ENCODE measurements around the gene AADAC.
"Not testable (repeated sequence)": the region's sequence is repeated elsewhere in the genome, so short reads cannot be mapped to it uniquely, and the experiment has no call there.

Gene AADAC

DNA sequence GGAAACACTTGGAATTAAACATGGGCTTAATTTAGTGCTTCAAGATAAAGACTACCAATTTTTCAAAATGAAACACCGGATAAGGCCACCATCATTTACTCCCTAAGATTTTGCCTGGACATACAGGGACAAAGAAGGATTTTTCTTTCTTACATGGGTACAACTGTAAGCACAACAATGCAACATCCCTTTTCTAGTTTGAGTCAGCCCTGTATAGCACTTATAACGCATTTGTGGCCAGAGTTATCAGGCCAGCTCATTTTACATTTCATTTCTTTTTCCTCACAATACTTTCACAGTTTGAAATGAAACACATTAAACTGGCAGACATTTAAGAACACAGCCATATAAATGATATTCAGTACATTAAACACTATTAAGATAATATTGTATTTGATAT is 49.7 kb downstream of the AADAC start:
- Histone ChIP-seq H3K9ac (ENCODE audit: low read length) (no peak overlapping the region), H3K4me3 (ENCODE audit: low read length) (no peak overlapping the region), H3K4me1 (ENCODE audit: control insufficient read depth, low read depth, low read length) (no peaks in the 10 kb centered on the region), H3K27me3 (ENCODE audit: control insufficient read depth, insufficient read depth, low read length) (no peaks in the 10 kb centered on the region), H3K36me3 (ENCODE audit: control insufficient read depth, low read depth, low read length) (no peaks in the 10 kb centered on the region), H3K9me3 (ENCODE audit: control insufficient read depth, low read depth, low read length) (no peaks in the 10 kb centered on the region), H3K27ac (ENCODE audit: low read length) (no peak overlapping the region)

DNA sequence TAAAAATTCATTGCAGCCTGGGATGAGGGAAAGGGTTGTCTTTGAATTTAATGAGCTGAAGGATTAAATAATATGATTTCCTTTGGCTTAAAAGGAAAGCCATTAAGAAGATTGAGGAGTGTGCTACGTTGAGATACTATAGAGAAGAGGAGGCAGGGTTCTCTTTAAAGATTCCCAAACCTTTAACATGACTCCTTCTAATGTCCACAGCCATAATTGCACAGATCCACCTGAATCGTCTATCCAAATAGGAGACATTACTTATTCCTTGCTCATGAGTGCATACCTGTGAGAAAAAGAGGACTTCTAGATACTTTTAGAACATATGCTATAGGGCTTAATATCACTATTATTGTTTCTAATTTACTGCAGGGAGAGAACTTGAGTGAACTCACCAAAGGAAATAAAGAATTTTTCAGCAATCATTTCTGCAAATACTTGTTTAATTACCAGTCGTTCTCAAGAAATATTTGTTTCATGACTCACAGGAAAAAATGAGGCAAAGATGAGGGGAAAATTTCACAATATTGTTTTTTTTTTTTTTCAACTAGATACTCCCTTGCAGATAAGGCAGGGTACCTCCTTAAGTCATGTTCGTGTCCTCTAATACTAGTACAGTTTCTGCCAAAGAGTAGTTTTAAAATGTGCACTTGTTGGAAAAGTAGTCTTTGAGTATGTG is 50.6 kb downstream of the AADAC start:
- H3K9ac ChIP-seq (ENCODE audit: low read length) = no peak overlapping the region
- no peaks in the 10 kb centered on the region for H3K36me3 ChIP-seq (ENCODE audit: control insufficient read depth, low read depth, low read length)
- no peaks in the 10 kb centered on the region for H3K27me3 ChIP-seq (ENCODE audit: control insufficient read depth, insufficient read depth, low read length)
- H3K4me3 ChIP-seq (ENCODE audit: low read length) = no peak overlapping the region
- H3K27ac ChIP-seq (ENCODE audit: low read length) = no peak overlapping the region
- H3K4me1 ChIP-seq (ENCODE audit: control insufficient read depth, low read depth, low read length) = no peaks in the 10 kb centered on the region
- no peaks in the 10 kb centered on the region for H3K9me3 ChIP-seq (ENCODE audit: control insufficient read depth, low read depth, low read length)

DNA sequence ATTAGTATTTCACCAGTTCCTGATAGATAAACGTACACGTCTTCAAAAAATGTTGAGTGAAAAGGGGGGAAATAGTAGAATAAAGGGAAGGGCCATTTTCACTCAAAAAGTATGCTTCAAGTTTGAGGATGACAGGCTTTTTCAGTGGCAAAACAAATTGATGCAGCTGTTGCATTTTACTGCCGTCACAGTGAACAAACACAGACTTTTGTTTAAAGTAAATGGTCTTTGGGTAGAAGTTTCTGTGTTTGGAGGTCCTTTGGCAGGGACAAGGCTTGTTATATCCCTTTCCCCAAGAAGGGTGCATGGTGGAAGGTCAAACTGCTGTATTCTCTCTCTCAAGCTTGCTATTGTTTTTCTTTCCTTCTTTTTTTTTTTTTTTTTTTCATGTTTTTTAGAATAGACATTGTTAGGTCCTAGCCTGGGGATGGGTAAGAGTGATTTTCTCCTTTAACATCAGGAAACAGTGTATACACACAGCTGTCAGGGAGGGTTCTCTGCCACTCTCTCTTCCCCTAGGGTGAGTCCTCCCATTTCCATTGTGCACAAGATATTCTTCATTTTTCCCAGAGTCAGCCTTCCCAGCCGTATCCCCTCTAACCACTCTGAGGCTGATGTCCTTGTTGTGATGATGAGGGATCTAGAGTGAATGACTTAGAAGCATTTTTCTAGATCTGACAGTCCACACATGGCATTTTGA is 52.9 kb downstream of the AADAC start:
- no peak overlapping the region for H3K9ac ChIP-seq (ENCODE audit: low read length)
- no peaks in the 10 kb centered on the region for H3K9me3 ChIP-seq (ENCODE audit: control insufficient read depth, low read depth, low read length)
- no peaks in the 10 kb centered on the region for H3K36me3 ChIP-seq (ENCODE audit: control insufficient read depth, low read depth, low read length)
- no peak overlapping the region for H3K27ac ChIP-seq (ENCODE audit: low read length)
- H3K27me3 ChIP-seq (ENCODE audit: control insufficient read depth, insufficient read depth, low read length) = no peaks in the 10 kb centered on the region
- H3K4me3 ChIP-seq (ENCODE audit: low read length) = no peak overlapping the region
- H3K4me1 ChIP-seq (ENCODE audit: control insufficient read depth, low read depth, low read length) = no peaks in the 10 kb centered on the region

DNA sequence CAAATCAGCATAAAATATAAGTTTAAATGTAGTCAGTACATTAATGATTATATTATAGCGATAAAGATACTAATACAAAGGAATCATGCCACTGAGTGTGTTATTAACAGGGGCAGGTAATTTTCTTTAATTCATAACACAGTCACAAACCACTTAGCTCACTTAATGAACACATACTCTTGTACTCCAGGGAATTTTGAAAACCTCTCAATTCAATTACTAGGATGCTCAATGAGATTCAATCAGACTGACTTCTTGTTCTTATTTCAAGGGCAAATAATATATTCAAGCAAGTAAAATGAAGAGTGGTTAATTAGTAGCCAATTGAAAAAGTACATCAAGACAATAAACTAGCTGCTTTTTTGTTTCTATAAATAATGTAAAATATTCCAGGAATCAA is 53.8 kb downstream of the AADAC start:
- Histone ChIP-seq H3K36me3 (ENCODE audit: control insufficient read depth, low read depth, low read length) (no peaks in the 10 kb centered on the region), H3K27me3 (ENCODE audit: control insufficient read depth, insufficient read depth, low read length) (no peaks in the 10 kb centered on the region), H3K4me3 (ENCODE audit: low read length) (no peak overlapping the region), H3K27ac (ENCODE audit: low read length) (no peak overlapping the region), H3K4me1 (ENCODE audit: control insufficient read depth, low read depth, low read length) (no peaks in the 10 kb centered on the region), H3K9me3 (ENCODE audit: control insufficient read depth, low read depth, low read length) (no peaks in the 10 kb centered on the region), H3K9ac (ENCODE audit: low read length) (no peak overlapping the region)

DNA sequence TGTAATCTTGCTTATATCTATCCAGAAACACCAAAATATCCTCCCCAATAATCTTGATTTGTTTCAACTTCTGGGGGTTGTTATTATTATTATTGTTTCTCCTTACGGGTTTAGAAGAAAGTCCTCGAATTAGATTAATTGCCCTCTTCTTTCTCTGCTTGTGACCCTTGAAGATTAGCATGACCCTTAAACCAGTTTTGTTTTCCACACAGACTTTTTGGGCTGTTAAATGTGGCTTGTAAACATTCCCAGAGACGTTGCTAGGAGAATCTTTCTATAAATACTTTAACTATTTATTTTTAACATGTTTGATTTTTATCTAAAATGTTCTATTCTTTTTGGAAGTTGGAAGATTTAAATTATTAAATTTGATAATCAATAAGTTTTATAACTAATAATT is 55.3 kb downstream of the AADAC start:
- H3K27me3 ChIP-seq (ENCODE audit: control insufficient read depth, insufficient read depth, low read length) = no peaks in the 10 kb centered on the region
- no peak overlapping the region for H3K9ac ChIP-seq (ENCODE audit: low read length)
- no peak overlapping the region for H3K4me3 ChIP-seq (ENCODE audit: low read length)
- H3K27ac ChIP-seq (ENCODE audit: low read length) = no peak overlapping the region
- H3K9me3 ChIP-seq (ENCODE audit: control insufficient read depth, low read depth, low read length) = no peaks in the 10 kb centered on the region
- H3K36me3 ChIP-seq (ENCODE audit: control insufficient read depth, low read depth, low read length) = no peaks in the 10 kb centered on the region
- no peaks in the 10 kb centered on the region for H3K4me1 ChIP-seq (ENCODE audit: control insufficient read depth, low read depth, low read length)

DNA sequence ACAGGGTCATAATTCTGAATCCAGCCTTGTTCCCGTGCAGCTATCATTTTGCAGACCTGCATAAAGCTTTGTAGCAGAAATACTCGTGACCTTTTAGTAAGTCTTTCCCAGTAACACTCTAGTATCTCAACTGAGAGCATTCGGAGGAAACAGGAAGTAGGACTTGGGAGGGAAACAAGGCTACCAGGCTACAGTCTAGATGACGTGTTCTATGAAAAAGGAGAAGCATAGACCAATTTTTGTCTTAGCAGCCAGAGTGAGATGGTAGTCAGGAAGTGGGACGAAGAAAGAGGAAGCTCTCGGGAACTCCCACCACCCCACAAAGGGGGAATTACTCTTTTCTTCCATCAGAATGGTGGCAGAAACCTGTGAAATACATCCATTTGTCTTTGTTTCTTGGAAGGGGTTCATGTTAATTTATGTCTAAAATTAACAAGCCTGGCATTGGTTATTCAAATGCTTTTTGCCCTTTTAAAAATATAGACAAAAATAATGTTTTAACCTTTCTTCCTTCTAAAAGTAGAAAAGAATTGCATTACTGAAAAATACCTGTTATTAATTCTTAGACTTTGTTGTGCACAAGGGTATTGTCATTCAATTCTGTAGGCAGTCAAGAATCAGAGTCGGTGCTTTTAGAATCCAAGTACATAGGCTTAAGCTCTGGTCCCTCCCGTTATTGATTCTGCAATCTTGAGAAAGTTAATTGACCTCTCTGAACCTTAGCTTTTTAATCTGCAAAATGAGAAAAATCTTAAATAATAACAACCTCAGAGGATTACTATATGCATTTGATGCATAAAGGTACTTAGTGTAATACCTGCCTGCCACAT is 57.9 kb downstream of the AADAC start:
- Histone ChIP-seq H3K9me3 (ENCODE audit: control insufficient read depth, low read depth, low read length) (no peaks in the 10 kb centered on the region), H3K27me3 (ENCODE audit: control insufficient read depth, insufficient read depth, low read length) (no peaks in the 10 kb centered on the region), H3K36me3 (ENCODE audit: control insufficient read depth, low read depth, low read length) (no peaks in the 10 kb centered on the region), H3K4me1 (ENCODE audit: control insufficient read depth, low read depth, low read length) (no peaks in the 10 kb centered on the region), H3K9ac (ENCODE audit: low read length) (no peak overlapping the region), H3K27ac (ENCODE audit: low read length) (no peak overlapping the region), H3K4me3 (ENCODE audit: low read length) (no peak overlapping the region)

DNA sequence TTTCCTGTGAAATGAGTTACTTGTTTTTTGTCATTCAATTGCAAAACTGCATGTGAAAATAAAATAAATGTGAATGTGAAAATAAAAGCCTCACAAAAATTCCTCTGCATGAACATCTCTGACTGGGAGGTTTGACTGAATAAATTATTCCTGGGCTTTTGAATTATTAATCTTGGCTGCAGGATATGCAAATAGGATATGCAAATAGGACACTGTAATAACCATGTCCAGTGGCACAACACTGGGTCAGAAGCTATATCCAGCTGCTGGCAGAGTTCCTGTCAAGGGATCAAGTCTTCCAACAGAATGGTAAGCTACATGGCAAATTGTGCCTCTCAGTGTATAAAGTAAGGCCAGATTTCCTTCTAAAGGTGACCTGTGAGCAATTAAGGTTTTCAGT is 59.5 kb downstream of the AADAC start, which contains the start of gene SUCNR1:
Gene SUCNR1, plus strand, starts transcription at position 246 of the 400 bp plus-strand sequence. CDS start 6,250 bp downstream, outside the sequence.
- no peaks in the 10 kb centered on the region for H3K27me3 ChIP-seq (ENCODE audit: control insufficient read depth, insufficient read depth, low read length)
- no peak within 1 kb of the TSS for H3K27ac ChIP-seq (ENCODE audit: low read length)
- no peaks in the 10 kb centered on the region for H3K4me1 ChIP-seq (ENCODE audit: control insufficient read depth, low read depth, low read length)
- H3K9me3 ChIP-seq (ENCODE audit: control insufficient read depth, low read depth, low read length) = no peaks in the 10 kb centered on the region
- H3K9ac ChIP-seq (ENCODE audit: low read length) = no peak within 1 kb of the TSS
- H3K4me3 ChIP-seq (ENCODE audit: low read length) = no peak within 1 kb of the TSS
- no peaks in the 10 kb centered on the region for H3K36me3 ChIP-seq (ENCODE audit: control insufficient read depth, low read depth, low read length)

DNA sequence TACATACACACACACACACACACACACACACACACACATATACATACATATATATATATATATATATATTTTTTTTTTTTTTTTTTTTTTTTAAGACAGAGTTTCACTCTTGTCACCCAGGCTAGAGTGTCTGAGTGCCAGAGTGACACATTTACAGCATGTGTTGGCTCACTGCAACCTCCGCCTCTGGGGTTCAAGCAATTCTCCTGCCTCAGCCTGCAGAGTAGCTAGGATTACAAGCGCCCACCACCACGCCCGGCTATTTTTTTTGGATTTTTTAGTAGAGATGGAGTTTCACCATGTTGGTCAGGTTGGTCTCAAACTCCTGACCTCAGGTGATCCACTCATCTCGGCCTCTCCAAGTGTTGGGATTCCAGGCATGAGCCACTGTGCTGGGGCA is 60.2 kb downstream of the AADAC start:
- not testable (repeated sequence) for H3K4me1 ChIP-seq (ENCODE audit: control insufficient read depth, low read depth, low read length); H3K36me3 ChIP-seq (ENCODE audit: control insufficient read depth, low read depth, low read length); H3K9me3 ChIP-seq (ENCODE audit: control insufficient read depth, low read depth, low read length); H3K27me3 ChIP-seq (ENCODE audit: control insufficient read depth, insufficient read depth, low read length); H3K27ac ChIP-seq (ENCODE audit: low read length); H3K4me3 ChIP-seq (ENCODE audit: low read length); H3K9ac ChIP-seq (ENCODE audit: low read length)

DNA sequence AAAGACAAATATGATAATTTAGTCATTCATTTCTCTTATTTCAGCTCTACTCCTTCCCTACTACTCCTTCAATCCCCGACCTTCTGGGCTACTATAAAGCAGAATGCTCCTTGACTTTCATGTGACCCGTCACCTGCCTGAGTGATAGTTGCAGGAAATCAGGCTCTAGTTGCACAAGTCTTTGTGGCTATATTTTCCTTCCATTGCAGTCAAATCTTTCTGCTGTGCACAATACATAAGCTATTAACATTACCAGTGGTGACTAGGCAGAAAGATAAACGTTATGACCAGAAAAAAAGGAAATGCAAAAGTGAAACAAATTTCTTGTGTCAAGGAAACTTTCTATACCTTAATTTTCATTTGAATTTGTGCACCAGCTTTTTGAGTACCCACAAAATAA is 61.8 kb downstream of the AADAC start:
- Histone ChIP-seq H3K9me3 (ENCODE audit: control insufficient read depth, low read depth, low read length) (no peaks in the 10 kb centered on the region), H3K27me3 (ENCODE audit: control insufficient read depth, insufficient read depth, low read length) (no peaks in the 10 kb centered on the region), H3K4me3 (ENCODE audit: low read length) (no peak overlapping the region), H3K4me1 (ENCODE audit: control insufficient read depth, low read depth, low read length) (no peaks in the 10 kb centered on the region), H3K36me3 (ENCODE audit: control insufficient read depth, low read depth, low read length) (no peaks in the 10 kb centered on the region), H3K9ac (ENCODE audit: low read length) (no peak overlapping the region), H3K27ac (ENCODE audit: low read length) (no peak overlapping the region)

DNA sequence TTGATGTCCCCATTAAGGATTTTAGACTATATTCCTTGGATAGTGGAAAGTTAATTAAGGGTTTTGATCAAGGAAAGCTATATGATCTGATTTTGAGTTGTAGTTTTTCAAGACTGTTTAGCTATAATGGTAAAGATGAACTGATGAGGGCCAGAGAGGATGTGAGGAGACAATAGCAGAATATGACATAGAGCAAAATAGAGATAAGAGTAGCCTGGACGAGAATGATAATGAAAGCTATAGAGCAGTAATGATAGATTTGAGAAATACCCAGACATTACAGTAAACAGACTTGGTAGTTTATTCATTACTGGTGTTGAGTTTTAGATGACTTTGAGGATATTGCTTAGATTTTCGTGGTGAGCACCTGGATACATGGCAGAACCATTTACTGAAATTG is 63.4 kb downstream of the AADAC start:
- Histone ChIP-seq H3K27me3 (ENCODE audit: control insufficient read depth, insufficient read depth, low read length) (no peaks in the 10 kb centered on the region), H3K4me3 (ENCODE audit: low read length) (no peak overlapping the region), H3K36me3 (ENCODE audit: control insufficient read depth, low read depth, low read length) (no peaks in the 10 kb centered on the region), H3K9me3 (ENCODE audit: control insufficient read depth, low read depth, low read length) (no peaks in the 10 kb centered on the region), H3K9ac (ENCODE audit: low read length) (no peak overlapping the region), H3K27ac (ENCODE audit: low read length) (no peak overlapping the region), H3K4me1 (ENCODE audit: control insufficient read depth, low read depth, low read length) (no peaks in the 10 kb centered on the region)

Data from iPS-18a (cell line).